Neuron (in vitro differentiated cells): ENCODE results near the gene DAAM2.

ENCODE experiments used
- H2AFZ ChIP-seq: one replicate; pipeline ENCODE4 v1.6.1; 2013; ENCODE audit warnings: low read depth, mild to moderate bottlenecking, inconsistent platforms, low read length, moderate library complexity
- H3K27me3 ChIP-seq: one replicate; pipeline ENCODE4 v1.6.1; 2013; ENCODE audit warnings: low read length; ENCODE audit not compliant: insufficient read depth
- H3K36me3 ChIP-seq: one replicate; pipeline ENCODE4 v1.6.1; 2013; ENCODE audit warnings: low read length; ENCODE audit not compliant: insufficient read depth
- H3K4me1 ChIP-seq: one replicate; pipeline ENCODE4 v1.6.1; 2013; ENCODE audit warnings: low read length; ENCODE audit not compliant: insufficient read depth
- H3K4me3 ChIP-seq: 2 replicates; pipeline ENCODE4 v1.5.1; 2013; ENCODE audit warnings: mild to moderate bottlenecking, low read length, moderate library complexity
- H3K9me3 ChIP-seq: one replicate; pipeline ENCODE4 v1.6.1; 2013; ENCODE audit warnings: low read length

The DAAM2 gene

DNA sequence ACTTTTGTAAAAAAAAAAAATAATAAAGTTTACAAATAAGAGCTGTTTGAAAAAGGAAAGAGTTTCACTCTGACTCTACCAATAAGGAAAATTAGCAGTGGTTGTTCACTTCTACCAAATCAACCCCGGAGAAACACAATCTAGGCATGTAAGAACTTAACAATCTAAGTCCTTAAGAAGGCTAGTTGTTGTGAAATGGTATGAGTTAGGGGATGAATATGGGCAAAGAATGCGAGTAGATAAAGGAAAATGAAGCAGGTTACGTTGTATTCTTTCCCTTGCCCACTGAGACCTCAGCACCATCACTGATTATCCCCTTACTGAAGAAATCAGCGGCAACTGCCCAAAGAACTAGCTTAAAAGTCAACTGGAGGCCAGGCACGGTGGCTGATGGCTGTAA lies 126.7 kb downstream of the DAAM2 start:
- Histone ChIP-seq H3K4me3 (no peak overlapping the region), H3K9me3 (no peaks in the 10 kb centered on the region), H3K27me3 (no peaks in the 10 kb centered on the region), H3K4me1 (no peaks in the 10 kb centered on the region), H3K36me3 (no peaks in the 10 kb centered on the region), H2AFZ (no peak overlapping the region)

DNA sequence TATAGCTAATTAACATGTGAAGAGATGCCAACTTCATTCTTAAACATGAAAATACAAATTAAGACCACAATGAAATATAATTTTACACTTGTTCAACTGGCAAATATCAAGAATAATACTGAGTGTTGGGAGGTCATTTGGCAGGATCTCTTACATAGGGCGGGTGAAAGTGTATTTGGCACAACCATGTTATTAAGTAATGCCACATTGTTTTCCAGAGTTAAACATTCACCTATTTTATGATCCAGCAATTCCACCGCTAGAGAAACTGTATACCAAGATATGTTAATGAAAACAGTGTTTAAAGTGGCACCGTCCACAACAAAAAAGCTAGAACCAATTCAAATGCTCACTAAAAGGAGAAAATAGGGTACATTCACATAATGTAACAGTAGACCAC lies 128.0 kb downstream of the DAAM2 start:
- no peak overlapping the region for H2AFZ ChIP-seq

GRCh38 chr6:39922821-39923220 lies 130.6 kb downstream of the DAAM2 start:
- no peak overlapping the region for H3K4me3 ChIP-seq
- H3K4me1 ChIP-seq, result no peaks in the 10 kb centered on the region
- H3K36me3 ChIP-seq, result peaks cover 8% of the 10 kb centered on the region
- H2AFZ ChIP-seq, result no peak overlapping the region
- no peaks in the 10 kb centered on the region for H3K9me3 ChIP-seq
- no peaks in the 10 kb centered on the region for H3K27me3 ChIP-seq

More for the DNA sequence above, 128.0 kb downstream of the DAAM2 start:
- no peak overlapping the region for H3K4me3 ChIP-seq
- peaks cover 6% of the 10 kb centered on the region for H3K36me3 ChIP-seq
- no peaks in the 10 kb centered on the region for H3K4me1 ChIP-seq
- H3K9me3 ChIP-seq, result no peaks in the 10 kb centered on the region
- H3K27me3 ChIP-seq, result no peaks in the 10 kb centered on the region

- H3K4me3 ChIP-seq, result no peak overlapping the region
- no peaks in the 10 kb centered on the region for H3K4me1 ChIP-seq
- no peaks in the 10 kb centered on the region for H3K27me3 ChIP-seq
- H3K9me3 ChIP-seq, result no peaks in the 10 kb centered on the region
- peaks cover 8% of the 10 kb centered on the region for H3K36me3 ChIP-seq
- H2AFZ ChIP-seq, result no peak overlapping the region
Observed at GRCh38 chr6:39923394-39923793, 131.2 kb downstream of the DAAM2 start.

GRCh38 chr6:39923861-39924260 lies 131.7 kb downstream of the DAAM2 start:
- Histone ChIP-seq H2AFZ (no peak overlapping the region), H3K9me3 (no peaks in the 10 kb centered on the region), H3K36me3 (peaks cover 8% of the 10 kb centered on the region), H3K4me1 (no peaks in the 10 kb centered on the region), H3K27me3 (no peaks in the 10 kb centered on the region), H3K4me3 (no peak overlapping the region)

DNA sequence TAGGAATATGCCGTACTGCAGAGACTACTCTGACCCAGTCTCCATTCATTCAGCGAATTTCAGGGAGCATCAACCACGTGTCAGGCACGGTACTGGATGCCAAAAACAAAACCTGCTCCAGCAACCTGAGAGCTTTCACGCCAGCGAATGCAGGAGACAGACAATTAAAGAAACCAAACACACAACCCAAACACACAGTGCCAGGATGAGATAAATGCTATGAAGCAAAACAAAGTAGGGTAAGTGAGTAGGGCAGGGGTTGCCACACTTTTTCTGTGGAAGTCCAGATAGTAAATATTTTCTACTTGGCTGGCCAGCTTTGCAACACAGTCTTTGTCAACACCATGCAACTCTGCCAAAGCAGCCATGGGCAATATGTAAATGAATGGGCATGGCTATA lies 132.1 kb downstream of the DAAM2 start:
- H3K36me3 ChIP-seq, result peaks cover 8% of the 10 kb centered on the region
- no peaks in the 10 kb centered on the region for H3K4me1 ChIP-seq
- H3K4me3 ChIP-seq, result no peak overlapping the region
- H2AFZ ChIP-seq, result no peak overlapping the region
- no peaks in the 10 kb centered on the region for H3K9me3 ChIP-seq
- H3K27me3 ChIP-seq, result no peaks in the 10 kb centered on the region

DNA sequence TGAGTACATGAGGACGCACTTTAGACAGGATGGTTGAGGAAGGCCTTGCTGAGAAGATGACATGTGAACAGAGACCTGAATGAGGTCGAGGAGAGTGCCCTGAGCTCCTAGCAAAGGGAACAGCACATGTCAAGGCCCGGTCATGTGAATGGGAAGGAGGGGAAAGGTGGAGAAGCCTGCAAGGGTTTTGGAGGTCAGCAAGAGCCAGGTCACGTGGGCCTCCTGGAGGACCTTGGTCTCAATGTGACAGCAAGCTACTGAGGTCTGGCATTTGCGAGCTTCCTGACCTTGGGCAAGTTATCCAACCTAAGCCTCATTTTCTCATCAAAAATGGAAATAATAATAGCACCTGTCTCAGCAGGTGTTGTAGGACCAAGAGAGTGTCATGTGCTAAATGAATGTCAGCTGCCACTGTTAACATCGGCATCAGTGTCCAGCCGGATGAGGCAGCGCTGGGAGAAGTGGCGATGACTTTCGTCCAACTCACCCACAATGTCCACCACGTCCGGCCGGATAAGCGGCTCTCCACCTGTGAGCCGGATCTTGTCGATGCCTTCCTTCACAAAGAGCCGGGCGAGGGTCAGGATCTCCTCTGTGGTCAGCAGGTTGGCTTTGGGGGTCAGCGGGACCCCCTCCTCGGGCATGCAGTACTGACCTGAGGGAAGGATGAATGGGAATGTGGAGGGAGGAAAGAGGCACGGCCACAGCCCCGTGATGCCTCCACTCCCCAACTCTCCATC lies 133.2 kb downstream of the DAAM2 start:
- no peaks in the 10 kb centered on the region for H3K9me3 ChIP-seq
- peaks cover 8% of the 10 kb centered on the region for H3K36me3 ChIP-seq
- H3K4me1 ChIP-seq, result no peaks in the 10 kb centered on the region
- H3K27me3 ChIP-seq, result no peaks in the 10 kb centered on the region
- H3K4me3 ChIP-seq, result no peak overlapping the region
- no peak overlapping the region for H2AFZ ChIP-seq

DNA sequence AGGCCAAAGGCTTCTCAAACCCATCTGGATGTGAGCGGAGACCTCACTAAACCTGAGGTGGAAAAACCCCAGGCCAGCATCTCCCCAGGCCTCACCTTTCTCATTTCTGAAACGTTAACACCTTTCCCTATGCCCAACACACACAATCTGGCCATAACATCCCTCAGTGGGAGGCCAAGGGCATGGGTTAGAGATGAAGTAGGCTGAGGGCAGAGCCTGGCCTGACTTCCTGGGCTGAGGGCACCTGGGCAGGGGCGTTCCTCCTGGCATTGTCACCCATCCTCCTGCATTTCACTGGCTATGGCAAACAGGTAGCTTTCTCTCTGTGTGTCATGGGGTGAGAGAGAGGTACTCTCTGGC lies 133.7 kb downstream of the DAAM2 start:
- H3K27me3 ChIP-seq, result no peaks in the 10 kb centered on the region
- H3K4me1 ChIP-seq, result no peaks in the 10 kb centered on the region
- H3K4me3 ChIP-seq, result no peak overlapping the region
- no peak overlapping the region for H2AFZ ChIP-seq
- H3K9me3 ChIP-seq, result no peaks in the 10 kb centered on the region
- peaks cover 8% of the 10 kb centered on the region for H3K36me3 ChIP-seq

DNA sequence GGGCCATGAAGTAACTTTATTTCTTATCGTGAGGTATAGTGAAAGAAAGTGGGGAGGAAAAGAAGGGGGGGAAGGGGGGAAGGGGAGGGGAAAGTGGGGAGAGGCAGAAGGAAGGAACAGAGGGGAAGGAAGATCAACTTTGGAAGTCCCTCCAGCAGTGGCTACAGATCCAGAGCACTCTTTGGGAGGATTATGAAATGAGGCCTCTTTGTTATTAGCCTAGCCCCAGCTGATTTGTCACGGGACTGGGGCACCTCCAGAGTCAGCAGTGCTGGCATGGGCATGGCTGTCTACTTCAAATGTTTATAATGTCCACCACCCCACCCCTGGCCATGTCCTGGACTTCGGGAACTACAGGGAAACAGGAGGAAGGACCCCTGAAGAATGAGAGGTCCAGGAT lies 134.5 kb downstream of the DAAM2 start:
- Histone ChIP-seq H2AFZ (no peak overlapping the region), H3K27me3 (no peaks in the 10 kb centered on the region), H3K4me1 (no peaks in the 10 kb centered on the region), H3K4me3 (no peak overlapping the region), H3K36me3 (peaks cover 8% of the 10 kb centered on the region), H3K9me3 (no peaks in the 10 kb centered on the region)

DNA sequence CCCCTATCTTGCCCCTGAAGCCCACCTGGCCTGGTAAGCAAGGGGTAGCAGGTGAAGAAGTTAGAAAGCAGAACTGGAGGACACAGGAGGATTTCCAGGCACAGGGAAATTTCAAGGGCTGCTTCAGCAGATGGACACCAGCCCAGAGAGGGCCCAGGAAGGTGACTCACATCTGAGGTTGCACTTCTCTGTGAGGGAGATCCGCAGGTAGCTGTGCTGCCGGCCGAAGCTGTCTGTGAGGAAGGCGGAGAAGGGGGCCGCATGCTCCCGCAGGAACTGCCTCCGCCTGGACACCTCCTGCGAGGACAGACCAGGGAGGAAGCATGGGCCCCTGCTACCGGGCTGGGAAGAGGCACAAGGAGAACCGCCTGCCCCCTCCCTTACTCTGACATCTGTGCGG lies 135.0 kb downstream of the DAAM2 start:
- no peaks in the 10 kb centered on the region for H3K9me3 ChIP-seq
- no peaks in the 10 kb centered on the region for H3K27me3 ChIP-seq
- no peak overlapping the region for H2AFZ ChIP-seq
- H3K4me1 ChIP-seq, result no peaks in the 10 kb centered on the region
- H3K36me3 ChIP-seq, result peaks cover 8% of the 10 kb centered on the region
- no peak overlapping the region for H3K4me3 ChIP-seq

GRCh38 chr6:39929039-39929732 lies 137.0 kb downstream of the DAAM2 start:
- Histone ChIP-seq H2AFZ (no peak overlapping the region), H3K27me3 (no peaks in the 10 kb centered on the region), H3K9me3 (no peaks in the 10 kb centered on the region), H3K4me1 (peaks cover 3% of the 10 kb centered on the region), H3K4me3 (no peak overlapping the region), H3K36me3 (peaks cover 8% of the 10 kb centered on the region)

- Histone ChIP-seq H2AFZ (no peak overlapping the region), H3K27me3 (no peaks in the 10 kb centered on the region), H3K36me3 (peaks cover 4% of the 10 kb centered on the region), H3K4me3 (no peak overlapping the region), H3K4me1 (peaks cover 8% of the 10 kb centered on the region), H3K9me3 (no peaks in the 10 kb centered on the region)
Observed at GRCh38 chr6:39929733-39930461, 137.7 kb downstream of the DAAM2 start.

DNA sequence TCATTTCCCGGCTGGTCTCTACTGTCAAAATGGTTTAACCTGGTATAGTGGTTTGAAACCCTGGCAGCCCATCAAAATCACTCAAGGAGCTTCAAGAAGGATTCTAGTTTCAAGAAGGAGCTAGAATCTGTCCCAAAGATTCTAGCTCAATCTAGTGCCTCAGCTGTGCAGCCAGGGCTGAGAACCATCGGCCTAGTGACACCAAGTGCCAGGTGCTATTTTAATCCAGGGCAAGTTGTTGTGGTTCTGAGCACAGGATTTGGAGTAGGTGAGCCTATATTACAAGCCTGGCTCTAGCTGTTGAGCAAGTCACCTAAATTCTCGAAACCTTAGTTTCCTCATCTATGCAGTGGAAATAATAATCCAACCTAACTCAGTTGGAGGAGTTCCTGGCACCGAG lies 138.4 kb downstream of the DAAM2 start:
- Histone ChIP-seq H3K9me3 (no peaks in the 10 kb centered on the region), H3K27me3 (no peaks in the 10 kb centered on the region), H3K4me1 (peaks cover 12% of the 10 kb centered on the region), H3K36me3 (no peaks in the 10 kb centered on the region), H2AFZ (no peak overlapping the region), H3K4me3 (no peak overlapping the region)
